Measurements from ENCODE around the gene CCDC187. TPM values are rescaled to one million over a fixed set of nuclear protein-coding genes. Genes with fewer than 3 reads are reported as not detected.

The CCDC187 gene
- total RNA-seq, 1 experiment from 2014 or later = not detected

- no TSS peak for BruUV-seq (replicated peaks)
- Mint-ChIP-seq H3K4me1 (ENCODE audit: insufficient read depth, unreplicated experiment) (peaks cover 7% of the 10 kb centered on the region), H3K27ac (ENCODE audit: low read depth, unreplicated experiment) (no peak overlapping the region), H3K27me3 (ENCODE audit: insufficient read depth, unreplicated experiment) (no peaks in the 10 kb centered on the region), H3K36me3 (ENCODE audit: insufficient read depth, unreplicated experiment) (no peaks in the 10 kb centered on the region), H3K9me3 (ENCODE audit: unreplicated experiment) (no peaks in the 10 kb centered on the region), H3K4me3 (ENCODE audit: unreplicated experiment) (no peak overlapping the region)
- TF ChIP-seq CTCF (IDR thresholded peaks at IDR 0.05; ENCODE audit: unreplicated experiment) = no peak
- POLR2A ChIA-PET = no interaction called here
- DNase-seq (ENCODE audit: unreplicated experiment) = no peak
- CTCF ChIA-PET = no interaction called here
- intact Hi-C loops (cut with micrococcal nuclease) = no loop called here
These were observed 44.4 kb downstream of the CCDC187 start for GRCh38 chr9:136259517-136259813.

- ChIA-PET CTCF (interaction anchor here (1.0 kb wide), 1 partner anchor 10 kb away, joined by 5 read pairs; no protein-coding TSS in a partner anchor), POLR2A (no interaction called here)
- intact Hi-C loops (cut with micrococcal nuclease) = no loop called here
- no peak for DNase-seq (ENCODE audit: unreplicated experiment)
- Mint-ChIP-seq H3K27ac (ENCODE audit: low read depth, unreplicated experiment) (no peak overlapping the region), H3K27me3 (ENCODE audit: insufficient read depth, unreplicated experiment) (no peaks in the 10 kb centered on the region), H3K4me3 (ENCODE audit: unreplicated experiment) (no peak overlapping the region), H3K36me3 (ENCODE audit: insufficient read depth, unreplicated experiment) (no peaks in the 10 kb centered on the region), H3K9me3 (ENCODE audit: unreplicated experiment) (no peaks in the 10 kb centered on the region), H3K4me1 (ENCODE audit: insufficient read depth, unreplicated experiment) (peaks cover 7% of the 10 kb centered on the region)
- no TSS peak for BruUV-seq (replicated peaks)
- no peak for TF ChIP-seq CTCF (IDR thresholded peaks at IDR 0.05; ENCODE audit: unreplicated experiment)
These were observed 44.9 kb downstream of the CCDC187 start for GRCh38 chr9:136258786-136259516.

GRCh38 chr9:136258299-136258625, 45.6 kb downstream of the CCDC187 start:
- no peaks in the 10 kb centered on the region for H3K36me3 Mint-ChIP-seq (ENCODE audit: insufficient read depth, unreplicated experiment)
- intact Hi-C loops (cut with micrococcal nuclease) = no loop called here
- no peaks in the 10 kb centered on the region for H3K27me3 Mint-ChIP-seq (ENCODE audit: insufficient read depth, unreplicated experiment)
- H3K4me1 Mint-ChIP-seq (ENCODE audit: insufficient read depth, unreplicated experiment) = peaks cover 7% of the 10 kb centered on the region
- no peaks in the 10 kb centered on the region for H3K9me3 Mint-ChIP-seq (ENCODE audit: unreplicated experiment)
- ChIA-PET CTCF (interaction anchor here (0.6 to 1.0 kb wide), 2 partner anchors 11 to 83 kb away, joined by 3 to 5 read pairs; no protein-coding TSS in a partner anchor), POLR2A (no interaction called here)
- no peak overlapping the region for H3K4me3 Mint-ChIP-seq (ENCODE audit: unreplicated experiment)
- no peak for TF ChIP-seq CTCF (IDR thresholded peaks at IDR 0.05; ENCODE audit: unreplicated experiment)
- H3K27ac Mint-ChIP-seq (ENCODE audit: low read depth, unreplicated experiment) = no peak overlapping the region
- BruUV-seq (replicated peaks) = no TSS peak
- DNase-seq (ENCODE audit: unreplicated experiment) = no peak

GRCh38 chr9:136257381-136258298, 46.3 kb downstream of the CCDC187 start:
- DNase-seq (ENCODE audit: unreplicated experiment) = no peak
- peaks cover 7% of the 10 kb centered on the region for H3K4me1 Mint-ChIP-seq (ENCODE audit: insufficient read depth, unreplicated experiment)
- H3K27me3 Mint-ChIP-seq (ENCODE audit: insufficient read depth, unreplicated experiment) = no peaks in the 10 kb centered on the region
- no peaks in the 10 kb centered on the region for H3K9me3 Mint-ChIP-seq (ENCODE audit: unreplicated experiment)
- BruUV-seq (replicated peaks) = no TSS peak
- POLR2A ChIA-PET = no interaction called here
- H3K27ac Mint-ChIP-seq (ENCODE audit: low read depth, unreplicated experiment) = no peak overlapping the region
- intact Hi-C loops (cut with micrococcal nuclease) = no loop called here
- no peaks in the 10 kb centered on the region for H3K36me3 Mint-ChIP-seq (ENCODE audit: insufficient read depth, unreplicated experiment)
- TF ChIP-seq CTCF (IDR thresholded peaks at IDR 0.05; ENCODE audit: unreplicated experiment) = no peak
- CTCF ChIA-PET = interaction anchor here (0.6 to 1.0 kb wide), 2 partner anchors 12 to 82 kb away, joined by 3 to 5 read pairs; no protein-coding TSS in a partner anchor
- H3K4me3 Mint-ChIP-seq (ENCODE audit: unreplicated experiment) = no peak overlapping the region

Data from MCF 10A (cell line).